Activated CD4-positive, alpha-beta T cell treated with anti-CD3 and anti-CD28 coated beads, Interleukin-2, amount 50 U/mL, for 1 hour (primary cell): ENCODE data around the gene ANAPC1.
"Not testable (repeated sequence)": the region's sequence is repeated elsewhere in the genome, so short reads cannot be mapped to it uniquely, and the experiment has no call there.

ENCODE experiments used
- DNase-seq: peaks from one replicate; pipeline ENCODE4 v3.0.0-alpha.2; 2020

ANAPC1 gene

DNA sequence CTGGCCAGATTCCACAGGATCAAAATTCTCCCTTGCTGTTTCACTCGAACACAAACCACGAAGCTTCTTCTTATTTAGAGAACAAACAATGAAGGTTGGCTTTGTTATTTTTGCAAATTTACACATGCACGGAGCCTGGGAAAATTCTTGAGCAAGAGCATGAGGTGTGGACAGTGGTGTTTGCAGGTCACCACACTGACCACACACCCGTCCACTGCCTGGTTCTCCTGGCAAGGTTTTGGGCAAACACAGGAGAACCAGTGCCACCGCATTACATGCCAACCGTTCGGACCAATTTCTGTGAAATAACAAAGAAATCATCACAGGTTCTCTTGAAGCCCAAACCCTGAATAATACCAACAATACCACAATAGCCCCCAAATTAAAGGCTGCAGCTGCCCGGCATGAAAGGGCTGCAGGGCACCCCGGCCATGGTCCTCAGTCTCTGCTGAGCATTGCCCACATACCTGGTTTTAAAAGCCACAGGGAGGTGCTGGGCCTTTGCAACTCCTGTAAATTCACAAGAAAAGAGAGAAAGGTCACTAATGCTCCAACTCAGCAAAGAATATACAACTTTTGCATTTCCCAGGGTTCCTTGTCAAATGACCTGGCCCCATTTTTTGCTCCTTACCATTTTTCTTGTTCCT is 154.1 kb downstream of the ANAPC1 start:
- DNase-seq, result not testable (repeated sequence)

DNA sequence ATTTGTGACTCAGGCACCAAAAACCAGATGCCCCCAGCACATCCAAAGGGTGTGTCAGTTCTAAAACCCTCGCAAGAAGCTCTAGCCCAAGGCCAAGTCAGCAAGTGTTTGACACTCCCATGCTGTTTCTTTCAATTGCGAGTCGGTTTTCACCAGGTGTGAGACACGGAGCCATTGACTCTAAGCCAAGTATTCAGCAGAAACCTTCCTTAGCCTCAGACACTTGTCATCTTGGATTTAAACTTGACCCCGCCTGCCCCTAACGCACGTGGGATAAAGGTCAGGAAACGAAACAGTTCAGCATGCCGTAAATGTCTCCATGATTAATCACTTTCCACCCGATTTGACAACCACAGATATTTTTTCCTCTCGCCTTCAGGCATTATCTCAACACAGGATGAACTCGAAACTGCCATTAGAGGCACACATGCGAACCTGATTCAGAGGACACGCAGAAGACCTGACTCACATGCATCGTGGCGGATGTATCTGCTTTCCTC is 156.3 kb downstream of the ANAPC1 start:
- not testable (repeated sequence) for DNase-seq

DNA sequence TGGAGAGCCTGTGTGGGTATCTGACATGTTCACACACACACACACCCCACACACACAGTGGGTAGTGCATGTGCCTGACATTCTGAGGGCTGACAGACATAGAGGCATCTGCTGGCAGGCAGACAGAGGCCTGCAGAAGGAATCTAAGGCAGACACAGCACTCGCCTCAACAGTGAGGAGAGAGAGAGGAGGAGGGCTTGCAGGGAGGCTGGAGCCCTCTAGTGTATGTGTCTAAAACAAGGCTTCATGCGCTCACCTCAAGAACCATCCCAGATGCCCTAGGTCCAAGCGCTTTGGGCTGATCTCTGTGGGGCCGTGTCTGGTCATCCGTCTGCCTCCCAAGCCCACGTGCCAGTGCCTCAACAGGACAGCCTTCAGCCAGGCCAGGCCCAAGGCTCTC is 158.3 kb downstream of the ANAPC1 start:
- DNase-seq, result not testable (repeated sequence)

DNA sequence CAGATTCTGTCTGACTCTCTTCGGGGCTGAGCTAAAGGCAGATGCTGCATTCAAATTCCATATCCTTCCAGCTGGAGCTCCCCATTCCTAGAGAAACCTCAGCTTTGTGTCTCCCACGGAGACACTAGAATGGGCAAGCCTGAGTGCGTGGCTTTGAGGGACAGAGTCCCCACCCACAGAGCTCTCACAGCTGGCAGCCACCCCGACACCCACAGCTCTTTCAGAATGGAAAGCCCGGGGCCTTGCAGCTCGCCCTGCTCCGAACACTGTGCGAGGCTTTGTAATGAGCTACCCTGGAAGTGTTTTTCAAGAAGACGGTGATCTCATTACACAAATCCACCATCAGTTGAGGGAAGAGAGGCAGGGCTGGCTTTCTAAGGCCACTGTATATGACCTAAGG is 164.4 kb downstream of the ANAPC1 start:
- DNase-seq, result not testable (repeated sequence)
